ENCODE data around the gene KCNQ1OT1.

Gene KCNQ1OT1

DNA sequence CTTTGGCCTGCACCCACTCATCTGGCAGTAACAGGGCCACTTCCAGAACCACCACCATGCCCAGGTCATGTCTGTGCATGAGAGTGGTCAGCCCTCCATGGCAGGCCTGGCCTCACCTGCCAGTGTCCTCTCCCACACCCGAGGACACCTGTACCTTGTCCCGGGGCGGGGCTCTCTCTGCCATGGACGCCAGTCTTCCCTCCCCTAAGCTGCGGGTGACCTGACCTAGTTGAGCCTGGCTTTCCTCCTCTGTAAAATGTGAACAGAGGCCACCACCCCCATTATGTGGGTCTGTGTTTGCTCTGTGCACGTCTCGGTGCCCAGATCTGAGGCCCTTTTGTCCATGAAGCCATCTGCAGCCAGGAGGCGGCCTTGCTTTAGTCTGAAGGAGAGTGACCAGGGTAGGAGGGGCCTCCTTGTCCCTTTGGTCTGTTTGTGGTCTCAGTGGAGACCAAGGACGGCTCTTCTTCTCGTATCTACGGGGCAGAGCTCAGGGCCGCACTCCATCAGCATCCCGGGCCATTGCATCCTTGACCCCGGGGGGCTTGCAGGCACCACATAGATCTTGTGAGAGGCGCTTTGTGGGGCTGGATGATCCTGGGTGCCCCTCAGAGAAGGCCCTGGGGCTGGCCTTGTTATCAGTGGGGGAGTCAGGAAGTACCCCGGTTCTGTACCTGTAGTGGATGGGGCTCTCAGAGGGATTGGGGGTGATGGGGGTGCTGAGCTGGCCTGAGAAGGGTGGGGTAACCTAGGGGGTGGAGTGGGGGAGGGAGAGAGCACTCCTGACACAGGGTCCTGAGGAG is 133.4 kb downstream of the KCNQ1OT1 start:
- no peak for DNase-seq

DNA sequence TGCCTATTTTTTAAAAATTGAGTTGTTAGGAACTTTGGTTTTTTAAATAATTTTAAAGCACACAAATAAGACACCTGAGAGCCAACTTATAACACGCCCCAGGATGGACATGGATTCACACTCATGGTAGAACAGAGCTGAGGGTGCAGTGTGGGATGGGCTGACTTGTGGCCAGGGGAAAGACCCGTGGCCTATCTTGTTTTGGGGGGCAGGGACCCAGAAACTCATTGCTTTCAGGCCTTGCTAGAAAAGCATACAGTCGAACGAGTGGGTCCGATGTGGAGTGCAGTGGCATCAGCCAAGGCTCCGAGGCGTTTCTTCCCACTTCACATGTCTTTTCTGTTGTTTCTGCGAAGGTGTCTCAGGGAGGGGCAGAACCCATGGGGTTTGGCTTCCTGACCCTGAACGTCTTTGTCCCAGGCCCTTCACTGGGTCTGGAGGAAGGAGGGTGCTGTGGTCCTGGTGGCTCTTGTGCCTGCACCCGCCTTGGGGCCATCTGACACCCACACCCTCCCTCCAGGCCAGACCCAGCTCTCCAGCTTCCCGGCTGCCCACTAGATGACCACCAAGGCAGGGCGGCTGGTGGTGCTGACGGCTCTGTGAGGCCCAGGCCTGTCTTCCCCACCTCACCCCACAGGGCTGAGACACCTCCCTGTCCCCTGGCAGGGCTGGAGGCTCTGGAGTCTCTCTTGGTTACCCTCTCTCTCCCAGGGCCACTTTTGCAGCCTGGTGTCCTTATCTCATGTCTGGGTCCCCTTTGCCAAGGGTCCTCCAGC is 134.2 kb downstream of the KCNQ1OT1 start:
- DNase-seq: no peak

DNA sequence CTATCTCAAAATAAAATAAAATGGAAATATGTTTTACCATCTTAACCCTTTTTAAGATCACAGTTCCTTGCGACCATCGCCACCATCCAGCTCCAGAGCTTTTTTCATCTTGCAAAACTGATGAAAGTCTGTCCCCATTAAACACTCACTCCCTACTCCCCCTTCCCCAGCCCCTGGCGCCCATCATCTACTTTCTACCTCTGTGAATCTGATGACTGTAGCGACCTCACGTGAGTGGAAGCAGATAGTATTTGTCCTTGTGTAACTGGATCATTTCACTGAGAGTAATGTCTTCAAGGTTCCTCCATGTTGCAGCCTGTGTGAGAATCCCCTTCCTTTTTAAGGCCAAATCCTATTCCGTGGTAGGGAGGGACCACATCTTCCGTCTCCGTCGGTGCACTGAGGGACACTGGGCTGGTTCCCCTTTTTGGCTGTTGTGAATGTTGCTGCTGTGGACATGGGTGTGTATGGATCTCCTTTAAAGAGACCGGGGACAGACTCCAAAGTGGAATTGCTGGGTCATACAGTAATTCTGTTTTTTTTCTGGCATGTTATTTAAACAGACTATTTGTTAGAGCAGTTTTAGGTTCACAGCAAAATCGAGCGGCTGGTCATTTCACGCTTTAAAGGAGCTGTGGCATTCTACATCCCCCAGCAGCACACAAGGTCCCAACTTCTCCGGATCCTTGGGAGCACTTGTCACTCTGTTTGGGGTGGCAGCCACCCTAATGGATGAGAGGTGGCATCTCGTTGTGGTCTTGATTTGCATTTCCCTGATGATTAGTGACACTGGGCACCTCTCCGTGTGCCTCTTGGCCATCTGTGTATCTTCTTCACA is 135.0 kb downstream of the KCNQ1OT1 start:
- DNase-seq: no peak

DNA sequence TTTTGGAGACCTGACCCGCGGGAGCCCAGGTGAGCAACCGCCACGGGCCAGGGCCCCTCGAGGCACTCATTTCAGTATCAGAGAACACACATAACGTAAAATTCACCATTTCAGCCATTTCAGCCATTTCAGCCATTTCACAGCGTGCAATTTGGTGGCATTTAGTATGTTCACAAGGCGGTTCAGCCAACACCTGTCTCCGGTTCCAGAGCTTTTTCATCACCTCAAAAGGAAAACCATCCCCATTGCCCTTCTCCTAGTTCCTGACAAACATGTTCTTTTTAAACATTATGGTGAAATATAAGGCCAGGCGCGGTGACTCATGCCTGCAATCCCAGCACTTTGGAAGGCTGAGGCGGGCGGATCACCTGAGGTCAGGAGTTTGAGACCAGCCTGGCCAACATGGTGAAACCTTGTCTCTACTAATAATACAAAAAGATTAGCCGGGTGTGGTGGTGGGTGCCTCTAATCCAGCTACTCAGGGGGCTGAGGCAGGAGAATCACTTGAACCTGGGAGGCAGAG is 135.7 kb downstream of the KCNQ1OT1 start:
- no peak for DNase-seq

DNA sequence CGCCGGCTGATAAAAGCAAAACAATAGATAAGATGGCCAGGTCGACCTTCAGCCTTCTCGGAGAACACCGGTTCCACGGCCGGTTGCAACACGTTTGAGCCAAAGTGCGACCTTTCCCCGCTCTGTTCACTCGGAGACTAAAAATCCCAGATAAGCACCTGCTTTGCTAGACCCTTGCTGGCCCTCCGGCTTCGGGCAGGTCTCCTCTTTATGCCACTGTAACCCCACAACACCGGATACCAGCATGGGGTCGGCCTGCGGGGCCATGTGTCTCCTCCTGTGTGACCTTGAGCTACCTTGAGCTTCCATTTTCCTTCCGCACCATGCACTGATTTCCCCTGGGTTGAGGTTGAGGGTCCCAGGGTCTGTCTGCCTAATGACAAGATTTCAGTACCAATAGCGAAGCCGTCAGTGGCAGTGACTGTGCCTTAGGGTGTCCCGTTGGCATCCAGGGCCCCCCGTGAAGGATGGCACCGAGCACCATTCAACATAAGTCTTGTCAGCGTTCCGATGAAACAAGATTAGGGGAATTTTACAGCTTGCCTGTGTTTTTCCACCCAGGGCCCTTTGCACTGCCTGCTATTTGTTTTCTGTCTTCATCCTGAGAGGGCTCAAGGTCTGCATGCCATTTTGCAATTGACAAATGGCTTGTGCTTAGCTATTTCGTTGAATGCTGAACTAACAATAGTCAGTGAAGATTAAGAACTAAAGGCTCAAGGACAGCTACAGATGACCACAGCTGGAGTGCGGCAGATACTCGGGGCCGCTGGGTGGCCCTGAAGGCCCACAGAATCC is 136.4 kb downstream of the KCNQ1OT1 start:
- DNase-seq: no peak

DNA sequence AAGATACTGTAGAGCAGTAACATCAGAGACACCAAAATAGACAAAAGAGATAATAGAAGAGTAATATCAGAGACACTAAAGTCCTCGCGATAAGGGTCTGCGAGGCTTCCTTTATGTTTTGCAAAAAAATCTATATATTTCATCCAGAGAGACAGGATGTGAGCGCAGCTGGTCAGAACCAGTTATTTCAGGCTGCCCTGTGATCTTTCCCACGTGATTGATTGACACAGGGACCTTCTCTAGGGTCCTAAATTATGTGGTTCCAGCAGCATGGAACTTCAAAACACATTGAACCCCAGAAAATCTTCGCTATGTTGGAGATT is 136.9 kb downstream of the KCNQ1OT1 start:
- DNase-seq: no peak

DNA sequence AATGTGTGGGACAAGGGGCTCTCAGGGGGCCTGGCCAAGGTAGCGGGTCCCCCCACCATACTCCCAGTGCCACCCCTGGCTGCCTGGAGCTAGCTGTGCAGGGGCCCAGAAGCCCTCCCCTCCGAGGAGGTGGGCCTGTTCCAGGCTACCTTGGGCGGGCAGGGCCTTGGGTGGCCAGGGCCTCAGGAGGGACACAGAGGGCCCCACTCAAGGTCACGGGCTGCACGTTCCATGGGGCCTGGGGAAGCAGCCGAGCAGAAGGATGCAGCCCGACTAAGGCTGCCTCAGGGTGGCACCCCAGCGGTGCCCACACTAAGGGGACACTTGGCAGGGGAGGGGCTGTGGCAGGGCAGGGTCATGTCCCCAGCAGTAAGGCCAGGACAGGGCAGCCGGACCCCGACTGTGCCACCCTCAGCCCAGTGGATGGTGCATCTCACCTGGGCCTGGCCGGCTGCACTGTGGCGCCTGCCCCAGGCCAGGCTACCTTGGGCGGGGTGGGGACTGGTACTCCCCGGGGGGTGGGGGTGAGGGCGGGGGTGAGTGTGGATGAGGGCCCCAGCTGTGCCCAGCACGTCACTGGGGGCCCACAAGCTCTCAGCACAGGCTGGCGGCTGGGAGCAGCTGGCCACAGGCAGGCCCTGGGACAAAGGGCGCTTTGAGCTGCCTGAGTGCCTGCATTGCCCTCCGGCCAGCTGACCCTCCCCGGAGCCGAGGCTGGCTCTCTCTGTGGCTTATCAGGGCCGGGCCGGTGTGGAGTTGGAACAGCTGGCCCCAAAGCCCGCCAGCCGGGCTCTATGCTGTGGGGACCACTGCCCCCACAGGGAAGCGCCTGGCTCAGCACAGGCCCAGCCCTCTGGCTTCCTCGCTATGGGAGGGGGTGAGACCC is 137.9 kb downstream of the KCNQ1OT1 start:
- DNase-seq: no peak

DNA sequence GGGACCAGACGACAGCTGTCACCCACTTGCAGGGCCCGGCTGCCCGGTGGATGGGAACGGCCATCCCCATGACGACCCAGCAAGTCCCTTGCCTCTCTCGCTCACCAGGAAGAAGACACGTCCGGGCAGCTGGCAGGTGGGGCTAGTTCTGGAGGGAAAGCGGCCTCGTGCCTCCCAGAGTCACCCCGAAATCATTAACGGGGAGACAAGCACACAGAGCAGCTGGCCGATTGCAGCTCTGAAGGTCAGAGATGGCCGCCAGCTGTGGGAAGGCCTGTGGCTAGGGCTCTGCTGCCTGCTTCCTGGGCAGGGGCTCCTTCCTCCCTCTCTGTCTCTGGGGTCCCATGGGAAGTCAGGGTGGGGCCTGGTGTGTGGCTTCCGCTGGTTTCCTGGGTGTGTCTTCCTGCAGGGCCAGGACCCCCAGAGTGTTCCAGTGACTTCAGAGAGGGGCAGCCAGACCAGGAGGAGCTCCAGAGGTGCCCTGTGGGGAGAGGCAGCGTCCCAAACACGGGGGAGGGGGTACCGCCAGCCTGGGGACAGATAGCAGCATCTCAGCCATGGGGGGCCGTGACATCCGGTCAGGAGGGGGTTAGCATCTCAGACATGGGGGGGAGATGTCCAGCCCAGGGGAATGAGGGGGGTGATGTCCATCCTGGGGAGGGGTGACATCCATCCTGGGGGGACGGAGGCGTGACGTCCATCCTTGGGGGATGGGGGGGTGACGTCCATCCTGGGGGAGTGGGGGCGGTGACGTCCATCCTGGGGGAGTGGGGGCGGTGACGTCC is 140.1 kb downstream of the KCNQ1OT1 start:
- DNase-seq: no peak

DNA sequence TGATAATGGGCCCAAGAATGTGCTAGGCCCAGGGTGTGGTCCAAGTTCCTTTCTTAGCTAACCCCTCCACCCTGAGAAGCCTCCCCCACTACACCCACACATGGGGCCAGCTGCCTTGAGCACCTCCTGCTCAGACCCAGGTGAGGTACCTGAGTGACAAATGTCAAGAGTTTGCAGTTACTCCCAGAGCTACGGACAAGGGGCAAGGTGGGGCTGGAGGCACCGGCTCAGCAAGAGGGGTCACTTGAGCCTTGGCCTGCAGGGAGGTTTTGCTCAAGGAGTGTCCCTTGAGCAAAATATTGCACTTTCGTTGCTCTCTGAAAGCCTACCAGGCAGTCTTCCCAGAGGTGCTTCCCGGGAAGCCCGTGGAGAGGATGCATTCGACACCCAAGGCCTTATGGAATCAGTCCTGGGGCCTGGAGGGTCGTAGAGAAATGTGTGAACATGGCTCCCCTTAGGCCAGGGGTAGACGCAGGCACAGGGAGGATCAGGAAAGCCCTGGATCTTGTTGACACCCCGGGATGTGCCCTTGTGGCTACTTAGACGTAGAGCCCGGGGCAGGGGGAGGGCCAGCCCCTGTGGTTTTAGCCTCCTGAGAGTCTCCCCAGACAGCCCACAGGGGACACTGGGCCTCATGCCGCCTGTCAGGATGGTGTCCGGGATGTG is 140.8 kb downstream of the KCNQ1OT1 start:
- DNase-seq: no peak

DNA sequence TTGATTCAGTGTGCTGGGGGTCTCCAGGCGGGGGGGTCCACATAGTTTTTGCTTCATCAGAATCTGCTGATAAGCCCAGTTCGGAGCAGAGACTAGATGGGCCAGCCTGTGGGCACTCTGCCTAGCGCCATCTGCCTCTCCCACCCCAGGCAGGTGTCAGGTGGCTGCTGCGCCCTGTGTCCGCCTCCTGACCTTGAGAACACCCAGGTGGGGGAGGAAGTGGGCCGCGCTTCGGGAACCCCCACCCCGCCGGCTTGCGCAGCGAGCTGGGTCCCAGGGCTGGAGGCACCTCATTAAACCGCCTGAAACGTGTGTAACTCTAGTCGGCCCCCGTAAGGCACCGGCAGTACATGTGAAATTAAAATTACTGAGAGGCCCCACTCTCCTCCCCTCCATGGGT is 141.4 kb downstream of the KCNQ1OT1 start:
- no peak for DNase-seq

Data from NCI-H1092 (cell line).